Stimulated activated CD4-positive, alpha-beta T cell treated with anti-CD3 and anti-CD28 coated beads, Interleukin-1b, Interleukin-23, amount 100 ng/mL, for 1 hour (primary cell): ENCODE results near the gene RPS14.

Source experiments
- DNase-seq, 2 donors: peaks; one replicate each; pipeline ENCODE4 v3.0.0-alpha.2; 2020; ENCODE audit warnings: low read depth in 2 of 2

Gene RPS14

GRCh38 chr5:150449517-150450339 lies at the start of gene RPS14:
RPS14 (minus strand) TSS chr5:150449739; CDS start chr5:150447733, 2,006 bp downstream.
- peak; percentile 80 to 91 for DNase-seq

GRCh38 chr5:150498971-150499370 lies 49.4 kb upstream of the RPS14 start:
- DNase-seq, result no peak

- no peak for DNase-seq
Measured at GRCh38 chr5:150498501-150498900, 49.0 kb upstream of the RPS14 start.

GRCh38 chr5:150497989-150498317 lies 48.4 kb upstream of the RPS14 start:
- DNase-seq, result no peak

- DNase-seq, result no peak
Measured at GRCh38 chr5:150497274-150497988, 47.9 kb upstream of the RPS14 start.

GRCh38 chr5:150496534-150496933 lies 47.0 kb upstream of the RPS14 start:
- no peak for DNase-seq

GRCh38 chr5:150496098-150496497 lies 46.6 kb upstream of the RPS14 start:
- DNase-seq, result no peak

GRCh38 chr5:150492621-150493020 lies 43.1 kb upstream of the RPS14 start:
- no peak for DNase-seq

- DNase-seq, result no peak
Measured at GRCh38 chr5:150491876-150492275, 42.3 kb upstream of the RPS14 start.

GRCh38 chr5:150490754-150491153 lies 41.2 kb upstream of the RPS14 start:
- DNase-seq, result no peak

GRCh38 chr5:150490296-150490669 lies 40.7 kb upstream of the RPS14 start:
- DNase-seq, result no peak

GRCh38 chr5:150489360-150490295 lies 40.1 kb upstream of the RPS14 start:
- no peak for DNase-seq

GRCh38 chr5:150488519-150489359 lies 39.2 kb upstream of the RPS14 start:
- DNase-seq, result no peak

- DNase-seq, result no peak
Measured at GRCh38 chr5:150487199-150488061, 37.9 kb upstream of the RPS14 start.

- peak in 1 of 2 donors; percentile 28 for DNase-seq
Measured at GRCh38 chr5:150486402-150487198, 37.1 kb upstream of the RPS14 start.

GRCh38 chr5:150485693-150486401 lies 36.3 kb upstream of the RPS14 start:
- DNase-seq, result peak in 1 of 2 donors; percentile 8

GRCh38 chr5:150484964-150485692 lies 35.6 kb upstream of the RPS14 start:
- no peak for DNase-seq

- DNase-seq, result no peak
Measured at GRCh38 chr5:150481972-150482406, 32.5 kb upstream of the RPS14 start.
